Stimulated activated CD8-positive, alpha-beta memory T cell treated with anti-CD3 and anti-CD28 coated beads, Interleukin-7, amount 100 ng/mL, for 4 hours (primary cell): ENCODE data around the gene SLC39A12.

Experiments used
- DNase-seq, 2 donors: peaks; one replicate each; pipeline ENCODE4 v3.0.0-alpha.2; 2020; ENCODE audit warnings: low read depth in 2 of 2

The SLC39A12 gene

GRCh38 chr10:18056583-18056982 lies 104.9 kb downstream of the SLC39A12 start:
- no peak for DNase-seq

- DNase-seq, result no peak
Observed at GRCh38 chr10:18059826-18060559, 108.3 kb downstream of the SLC39A12 start.

GRCh38 chr10:18066947-18067346 lies 115.2 kb downstream of the SLC39A12 start:
- no peak for DNase-seq

- no peak for DNase-seq
Observed at GRCh38 chr10:18068401-18068800, 116.7 kb downstream of the SLC39A12 start.

- no peak for DNase-seq
Observed at GRCh38 chr10:18071591-18071990, 119.9 kb downstream of the SLC39A12 start.

GRCh38 chr10:18073314-18073713 lies 121.6 kb downstream of the SLC39A12 start:
- no peak for DNase-seq

GRCh38 chr10:18075881-18076280 lies 124.2 kb downstream of the SLC39A12 start:
- no peak for DNase-seq

- DNase-seq, result no peak
Observed at GRCh38 chr10:18079665-18080295, 128.1 kb downstream of the SLC39A12 start.

GRCh38 chr10:18082381-18082780 lies 130.7 kb downstream of the SLC39A12 start:
- DNase-seq, result no peak

- no peak for DNase-seq
Observed at GRCh38 chr10:18085855-18086254, 134.1 kb downstream of the SLC39A12 start.

GRCh38 chr10:18086746-18087145 lies 135.0 kb downstream of the SLC39A12 start:
- no peak for DNase-seq

- DNase-seq, result no peak
Observed at GRCh38 chr10:18087355-18087754, 135.6 kb downstream of the SLC39A12 start.
